ENCODE measurements around the gene FLNC.

FLNC gene

DNA sequence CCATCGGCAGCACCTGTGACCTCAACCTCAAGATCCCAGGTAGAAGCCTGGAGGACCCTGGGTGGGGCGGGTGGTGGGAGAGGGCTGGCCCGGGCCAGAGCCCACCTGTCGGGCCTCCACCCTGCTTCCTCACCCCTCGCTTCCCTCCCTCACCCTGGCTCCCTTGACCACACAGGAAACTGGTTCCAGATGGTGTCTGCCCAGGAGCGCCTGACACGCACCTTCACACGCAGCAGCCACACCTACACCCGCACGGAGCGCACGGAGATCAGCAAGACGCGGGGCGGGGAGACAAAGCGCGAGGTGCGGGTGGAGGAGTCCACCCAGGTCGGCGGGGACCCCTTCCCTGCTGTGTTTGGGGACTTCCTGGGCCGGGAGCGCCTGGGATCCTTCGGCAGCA is 23.6 kb downstream of the FLNC start:
- Histone ChIP-seq H3K4me3 (ENCODE audit: low read depth, low read length) (no peak overlapping the region), H3K9me3 (ENCODE audit: severe bottlenecking) (no peaks in the 10 kb centered on the region), H3K27me3 (ENCODE audit: insufficient read depth, low read depth, severe bottlenecking) (no peaks in the 10 kb centered on the region), H3K36me3 (no peaks in the 10 kb centered on the region), H3K27ac (no peak overlapping the region)
- TF ChIP-seq, protein P1, sequence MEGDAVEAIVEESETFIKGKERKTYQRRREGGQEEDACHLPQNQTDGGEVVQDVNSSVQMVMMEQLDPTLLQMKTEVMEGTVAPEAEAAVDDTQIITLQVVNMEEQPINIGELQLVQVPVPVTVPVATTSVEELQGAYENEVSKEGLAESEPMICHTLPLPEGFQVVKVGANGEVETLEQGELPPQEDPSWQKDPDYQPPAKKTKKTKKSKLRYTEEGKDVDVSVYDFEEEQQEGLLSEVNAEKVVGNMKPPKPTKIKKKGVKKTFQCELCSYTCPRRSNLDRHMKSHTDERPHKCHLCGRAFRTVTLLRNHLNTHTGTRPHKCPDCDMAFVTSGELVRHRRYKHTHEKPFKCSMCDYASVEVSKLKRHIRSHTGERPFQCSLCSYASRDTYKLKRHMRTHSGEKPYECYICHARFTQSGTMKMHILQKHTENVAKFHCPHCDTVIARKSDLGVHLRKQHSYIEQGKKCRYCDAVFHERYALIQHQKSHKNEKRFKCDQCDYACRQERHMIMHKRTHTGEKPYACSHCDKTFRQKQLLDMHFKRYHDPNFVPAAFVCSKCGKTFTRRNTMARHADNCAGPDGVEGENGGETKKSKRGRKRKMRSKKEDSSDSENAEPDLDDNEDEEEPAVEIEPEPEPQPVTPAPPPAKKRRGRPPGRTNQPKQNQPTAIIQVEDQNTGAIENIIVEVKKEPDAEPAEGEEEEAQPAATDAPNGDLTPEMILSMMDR (IDR thresholded peaks at IDR 0.05; ENCODE audit: low read depth, low read length): no peak
- no peak for DNase-seq

DNA sequence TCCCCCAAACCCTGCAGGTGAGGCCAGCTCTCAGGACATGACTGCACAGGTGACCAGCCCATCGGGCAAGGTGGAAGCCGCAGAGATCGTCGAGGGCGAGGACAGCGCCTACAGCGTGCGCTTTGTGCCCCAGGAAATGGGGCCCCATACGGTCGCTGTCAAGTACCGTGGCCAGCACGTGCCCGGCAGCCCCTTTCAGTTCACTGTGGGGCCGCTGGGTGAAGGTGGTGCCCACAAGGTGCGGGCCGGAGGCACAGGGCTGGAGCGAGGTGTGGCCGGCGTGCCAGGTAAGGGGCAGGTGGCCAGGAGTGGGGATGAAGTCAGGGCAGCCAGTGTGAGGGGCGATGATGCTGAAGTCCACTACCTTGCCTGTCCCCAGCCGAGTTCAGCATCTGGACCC is 24.2 kb downstream of the FLNC start:
- H3K4me3 ChIP-seq (ENCODE audit: low read depth, low read length): no peak overlapping the region
- H3K27me3 ChIP-seq (ENCODE audit: insufficient read depth, low read depth, severe bottlenecking): no peaks in the 10 kb centered on the region
- no peaks in the 10 kb centered on the region for H3K36me3 ChIP-seq
- H3K27ac ChIP-seq: no peak overlapping the region
- no peak for DNase-seq
- no peaks in the 10 kb centered on the region for H3K9me3 ChIP-seq (ENCODE audit: severe bottlenecking)
- TF ChIP-seq, protein P1 (IDR thresholded peaks at IDR 0.05; ENCODE audit: low read depth, low read length): no peak

DNA sequence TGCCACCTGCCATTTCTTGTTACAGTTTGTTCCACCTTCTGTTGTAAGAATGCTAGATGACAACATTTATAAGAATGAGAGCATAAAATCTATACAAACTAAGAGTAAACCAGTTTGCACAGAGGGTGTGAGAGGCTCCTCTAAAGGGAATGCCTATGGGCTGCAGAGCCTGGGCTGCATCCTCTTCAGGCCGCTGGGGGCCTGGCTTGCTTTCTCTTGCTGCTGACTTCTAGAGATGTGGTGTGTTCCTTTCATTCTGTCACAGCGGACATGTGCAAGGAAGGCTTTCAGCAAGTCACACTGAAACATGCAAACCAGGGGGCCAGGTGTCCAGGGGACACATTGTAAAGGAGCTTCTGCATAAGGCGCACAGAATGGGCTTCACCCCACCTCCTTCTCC is 25.4 kb downstream of the FLNC start:
- Histone ChIP-seq H3K27me3 (ENCODE audit: insufficient read depth, low read depth, severe bottlenecking) (no peaks in the 10 kb centered on the region), H3K4me3 (ENCODE audit: low read depth, low read length) (no peak overlapping the region), H3K27ac (no peak overlapping the region), H3K36me3 (no peaks in the 10 kb centered on the region), H3K9me3 (ENCODE audit: severe bottlenecking) (no peaks in the 10 kb centered on the region)
- TF ChIP-seq, protein P1 (IDR thresholded peaks at IDR 0.05; ENCODE audit: low read depth, low read length): no peak
- no peak for DNase-seq

DNA sequence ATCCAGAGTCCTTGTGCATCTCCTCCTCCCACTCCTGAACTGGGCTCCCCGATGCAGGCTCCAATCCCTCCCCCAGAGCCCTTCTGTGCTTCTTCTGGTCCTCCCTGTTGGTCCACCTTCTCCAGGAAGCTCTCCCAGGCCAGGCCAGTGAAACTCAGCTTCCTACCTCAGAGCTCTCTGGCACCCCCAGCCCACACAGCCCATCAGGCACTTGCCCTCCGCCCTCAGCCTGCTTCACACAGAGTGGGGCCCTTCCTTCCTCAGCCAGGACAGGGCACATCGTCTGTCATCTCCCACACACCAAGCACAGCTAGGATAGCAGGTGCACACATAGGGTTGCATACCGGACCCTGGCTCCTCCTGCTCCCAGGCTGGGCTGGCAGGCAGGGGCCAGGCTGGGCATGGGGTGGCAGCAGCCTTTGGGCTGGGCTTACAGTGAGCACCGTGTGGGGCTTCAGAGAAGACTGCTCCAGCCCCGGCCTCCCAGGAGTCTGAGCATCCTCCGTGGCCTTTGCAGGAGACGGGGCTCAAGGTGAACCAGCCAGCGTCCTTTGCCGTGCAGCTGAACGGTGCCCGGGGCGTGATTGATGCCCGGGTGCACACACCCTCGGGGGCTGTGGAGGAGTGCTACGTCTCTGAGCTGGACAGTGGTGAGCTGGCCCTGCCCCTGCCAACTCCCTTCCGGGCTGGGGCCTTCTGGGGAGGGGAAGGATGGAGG is 26.0 kb downstream of the FLNC start:
- no peak overlapping the region for H3K27ac ChIP-seq
- no peak for DNase-seq
- no peaks in the 10 kb centered on the region for H3K27me3 ChIP-seq (ENCODE audit: insufficient read depth, low read depth, severe bottlenecking)
- H3K4me3 ChIP-seq (ENCODE audit: low read depth, low read length): no peak overlapping the region
- no peaks in the 10 kb centered on the region for H3K36me3 ChIP-seq
- TF ChIP-seq, protein P1 (IDR thresholded peaks at IDR 0.05; ENCODE audit: low read depth, low read length): no peak
- no peaks in the 10 kb centered on the region for H3K9me3 ChIP-seq (ENCODE audit: severe bottlenecking)

DNA sequence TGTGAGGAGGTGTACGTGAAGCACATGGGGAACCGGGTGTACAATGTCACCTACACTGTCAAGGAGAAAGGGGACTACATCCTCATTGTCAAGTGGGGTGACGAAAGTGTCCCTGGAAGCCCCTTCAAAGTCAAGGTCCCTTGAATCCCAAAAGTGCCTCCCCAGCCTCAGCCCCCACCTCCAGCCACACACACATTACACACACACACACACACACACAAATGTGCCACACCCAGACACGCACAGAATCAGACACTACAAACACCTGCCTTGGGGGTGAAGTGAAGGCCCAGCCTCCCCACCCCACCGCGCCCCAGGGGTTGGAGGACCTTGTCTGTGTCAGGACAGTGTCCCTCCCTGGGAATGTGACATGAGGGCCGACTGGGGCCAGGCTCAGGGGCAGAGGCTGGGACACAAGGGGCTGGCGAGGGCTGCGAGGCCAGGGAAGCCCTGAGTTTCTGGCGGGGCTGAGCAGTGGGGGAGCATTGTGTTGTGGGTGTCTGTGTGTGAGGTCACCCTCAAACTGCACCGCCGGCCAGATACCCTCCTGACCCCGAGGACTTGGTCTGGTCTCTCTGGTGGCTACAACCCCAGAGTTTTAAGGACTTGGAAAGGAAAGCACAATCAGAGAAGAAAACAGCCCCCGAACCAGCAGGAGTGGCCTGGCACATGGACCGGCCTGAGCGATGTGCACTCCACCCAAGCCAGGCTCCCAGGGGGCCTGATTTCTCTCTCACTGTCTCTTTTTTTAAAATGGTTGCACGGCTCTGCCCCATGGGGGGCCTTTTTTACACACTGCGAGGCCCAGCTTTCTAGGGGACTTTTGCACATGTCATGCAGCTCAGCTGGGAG is 28.4 kb downstream of the FLNC start:
- H3K27ac ChIP-seq: no peak overlapping the region
- TF ChIP-seq, protein P1 (IDR thresholded peaks at IDR 0.05; ENCODE audit: low read depth, low read length): no peak
- no peaks in the 10 kb centered on the region; the same call in 1 of the 2 replicates for H3K36me3 ChIP-seq
- no peaks in the 10 kb centered on the region for H3K9me3 ChIP-seq (ENCODE audit: severe bottlenecking)
- DNase-seq: no peak
- no peak overlapping the region for H3K4me3 ChIP-seq (ENCODE audit: low read depth, low read length)
- H3K27me3 ChIP-seq (ENCODE audit: insufficient read depth, low read depth, severe bottlenecking): no peaks in the 10 kb centered on the region
